Measurements from ENCODE around the gene FCER1A. TPM values are rescaled to one million over a fixed set of nuclear protein-coding genes. Genes with fewer than 3 reads are reported as not detected.

The FCER1A gene
- total and polyA plus RNA-seq, 9 of the 15 experiments (the other 6 are each of a cell fraction or from before 2014, with no cell fraction given) = 0.04 TPM; not detected in 8

DNA sequence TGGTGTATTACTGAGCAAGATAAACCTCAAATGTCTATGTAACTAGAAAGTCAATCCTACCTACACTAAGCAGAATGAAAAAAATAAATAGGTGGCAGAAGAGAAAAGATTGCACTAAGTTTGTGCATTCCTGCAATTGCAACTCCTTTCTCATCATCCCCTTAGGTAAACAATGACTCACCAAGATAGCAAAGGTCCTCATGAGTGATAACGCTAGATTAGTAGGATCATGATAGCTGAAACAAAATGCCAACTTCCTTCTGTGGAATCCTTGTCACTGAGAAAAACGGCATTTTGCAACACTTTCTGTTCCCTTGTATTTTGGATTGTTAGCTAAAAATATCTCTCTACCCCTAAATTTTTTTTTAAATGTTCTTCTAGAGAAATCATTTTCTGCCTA, 20.0 kb upstream of the FCER1A start (continued):
- TF ChIP-seq, protein P1, sequence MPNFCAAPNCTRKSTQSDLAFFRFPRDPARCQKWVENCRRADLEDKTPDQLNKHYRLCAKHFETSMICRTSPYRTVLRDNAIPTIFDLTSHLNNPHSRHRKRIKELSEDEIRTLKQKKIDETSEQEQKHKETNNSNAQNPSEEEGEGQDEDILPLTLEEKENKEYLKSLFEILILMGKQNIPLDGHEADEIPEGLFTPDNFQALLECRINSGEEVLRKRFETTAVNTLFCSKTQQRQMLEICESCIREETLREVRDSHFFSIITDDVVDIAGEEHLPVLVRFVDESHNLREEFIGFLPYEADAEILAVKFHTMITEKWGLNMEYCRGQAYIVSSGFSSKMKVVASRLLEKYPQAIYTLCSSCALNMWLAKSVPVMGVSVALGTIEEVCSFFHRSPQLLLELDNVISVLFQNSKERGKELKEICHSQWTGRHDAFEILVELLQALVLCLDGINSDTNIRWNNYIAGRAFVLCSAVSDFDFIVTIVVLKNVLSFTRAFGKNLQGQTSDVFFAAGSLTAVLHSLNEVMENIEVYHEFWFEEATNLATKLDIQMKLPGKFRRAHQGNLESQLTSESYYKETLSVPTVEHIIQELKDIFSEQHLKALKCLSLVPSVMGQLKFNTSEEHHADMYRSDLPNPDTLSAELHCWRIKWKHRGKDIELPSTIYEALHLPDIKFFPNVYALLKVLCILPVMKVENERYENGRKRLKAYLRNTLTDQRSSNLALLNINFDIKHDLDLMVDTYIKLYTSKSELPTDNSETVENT (CRISPR knock-in tag; IDR thresholded peaks at IDR 0.05) = no peak
- no peak for TF ChIP-seq PHF21A (IDR thresholded peaks at IDR 0.05; ENCODE audit: borderline replicate concordance, low read depth)
- TF ChIP-seq PHTF2 (CRISPR knock-in tag; IDR thresholded peaks at IDR 0.05) = no peak
- TF ChIP-seq CHCHD3 (CRISPR knock-in tag; IDR thresholded peaks at IDR 0.05) = no peak
- TF ChIP-seq HNRNPLL (IDR thresholded peaks at IDR 0.05; ENCODE audit: low read depth, low read length, poor library complexity, severe bottlenecking) = no peak
- peak; percentile 41; the same call in 1 of the 2 replicates for TF ChIP-seq ZNF23 (CRISPR knock-in tag; IDR thresholded peaks at IDR 0.05)
- peak; percentile 91 for TF ChIP-seq FOSL1 (tag; conservative IDR thresholded peaks at IDR 0.05)
- 0 out of 2 replicates have a peak, but pooled peaks have one; percentile 26 for TF ChIP-seq JUN (IDR thresholded peaks at IDR 0.05; ENCODE audit: borderline replicate concordance, low read depth, low read length)
- no peak for TF ChIP-seq JUN (CRISPR knock-in tag; IDR thresholded peaks at IDR 0.05; ENCODE audit: borderline replicate concordance)
- peak; percentile 82 for TF ChIP-seq JUND (IDR thresholded peaks at IDR 0.05; ENCODE audit: borderline replicate concordance, low read depth, low read length)
- TF ChIP-seq JUND (tag; IDR thresholded peaks at IDR 0.05; ENCODE audit: borderline replicate concordance, low read depth, low read length) = peak; percentile 93; the same call in 2 of the 3 replicates
- TF ChIP-seq MIER1 (IDR thresholded peaks at IDR 0.05; ENCODE audit: low read depth) = no peak
- no peak for TF ChIP-seq SMAD3 (CRISPR knock-in tag; conservative IDR thresholded peaks at IDR 0.05)
- TF ChIP-seq COPS2 (conservative IDR thresholded peaks at IDR 0.05) = no peak
- no peak for TF ChIP-seq EP400 (IDR thresholded peaks at IDR 0.05)
- TF ChIP-seq SMARCA4 (IDR thresholded peaks at IDR 0.05) = peak; percentile 64; the same call in 1 of the 2 replicates
- TF ChIP-seq KAT2B (IDR thresholded peaks at IDR 0.05; ENCODE audit: low read depth, low read length) = no peak
- TF ChIP-seq ARID1B (IDR thresholded peaks at IDR 0.05) = peak; percentile 57
- TF ChIP-seq, protein P2, sequence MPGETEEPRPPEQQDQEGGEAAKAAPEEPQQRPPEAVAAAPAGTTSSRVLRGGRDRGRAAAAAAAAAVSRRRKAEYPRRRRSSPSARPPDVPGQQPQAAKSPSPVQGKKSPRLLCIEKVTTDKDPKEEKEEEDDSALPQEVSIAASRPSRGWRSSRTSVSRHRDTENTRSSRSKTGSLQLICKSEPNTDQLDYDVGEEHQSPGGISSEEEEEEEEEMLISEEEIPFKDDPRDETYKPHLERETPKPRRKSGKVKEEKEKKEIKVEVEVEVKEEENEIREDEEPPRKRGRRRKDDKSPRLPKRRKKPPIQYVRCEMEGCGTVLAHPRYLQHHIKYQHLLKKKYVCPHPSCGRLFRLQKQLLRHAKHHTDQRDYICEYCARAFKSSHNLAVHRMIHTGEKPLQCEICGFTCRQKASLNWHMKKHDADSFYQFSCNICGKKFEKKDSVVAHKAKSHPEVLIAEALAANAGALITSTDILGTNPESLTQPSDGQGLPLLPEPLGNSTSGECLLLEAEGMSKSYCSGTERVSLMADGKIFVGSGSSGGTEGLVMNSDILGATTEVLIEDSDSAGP (CRISPR knock-in tag; IDR thresholded peaks at IDR 0.05) = no peak
